HG03135 (cell line): ENCODE measurements around the gene NHLRC2.
"Not testable (repeated sequence)": the region's sequence is repeated elsewhere in the genome, so short reads cannot be mapped to it uniquely, and the experiment has no call there.

ENCODE experiments used
- ATAC-seq: cut with Tn5 transposase; IDR thresholded peaks from one replicate; pipeline ENCODE4 v1.9.1; 2021; ENCODE audit warnings: mild to moderate bottlenecking, moderate library complexity; ENCODE audit not compliant: unreplicated experiment

Gene NHLRC2

DNA sequence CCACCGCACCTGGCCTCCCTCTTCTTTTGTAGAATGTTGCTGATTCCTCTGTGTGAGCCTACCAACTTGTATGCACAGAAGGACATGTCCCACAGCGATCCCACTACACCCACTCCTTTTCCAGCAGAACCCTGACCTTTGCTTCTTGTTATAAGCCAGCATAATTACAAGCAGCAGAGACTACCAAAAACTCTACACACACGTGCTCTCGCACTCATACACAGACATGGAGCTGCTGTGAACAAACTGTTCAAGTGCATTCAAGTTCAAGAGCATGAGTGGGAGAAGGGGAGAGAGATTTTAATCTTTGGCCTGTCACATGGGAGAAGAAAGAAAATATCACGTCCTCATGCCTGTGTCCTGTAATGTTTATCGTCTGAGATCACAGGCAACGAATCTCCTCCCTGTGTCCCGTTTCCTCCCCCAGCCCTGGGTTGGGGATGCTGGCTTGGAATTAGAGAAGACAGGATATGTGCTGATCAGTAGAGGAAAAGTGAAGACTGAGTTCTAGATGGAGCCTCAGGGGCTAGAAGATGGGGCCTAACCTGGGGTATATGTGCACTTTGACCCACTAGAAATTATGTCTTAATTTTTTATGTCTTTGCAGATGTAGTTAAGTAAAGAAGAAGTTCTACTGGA, 79.6 kb downstream of the NHLRC2 start:
- no peak for ATAC-seq

GRCh38 chr10:113937258-113937657, 82.8 kb downstream of the NHLRC2 start:
- no peak for ATAC-seq

DNA sequence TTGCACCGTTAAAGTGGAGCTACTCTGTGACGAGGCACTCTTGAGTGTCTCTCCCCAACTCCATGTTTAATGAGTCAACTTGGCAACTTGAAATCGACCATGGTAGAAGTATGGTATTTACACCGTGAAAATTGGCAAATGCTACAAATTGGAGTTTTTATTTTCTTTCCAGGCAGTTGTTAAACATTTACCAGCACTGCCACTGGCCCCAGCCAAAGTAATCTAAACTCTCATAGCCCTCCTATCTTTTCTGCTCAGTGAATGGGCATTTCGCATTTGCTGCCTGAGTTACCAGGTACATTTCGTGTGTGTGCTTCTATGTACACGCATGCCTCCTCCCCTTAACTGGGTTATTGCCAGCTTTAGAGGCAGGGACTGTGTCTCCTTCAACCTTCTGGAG, 83.3 kb downstream of the NHLRC2 start:
- no peak for ATAC-seq

- no peak for ATAC-seq
These were observed 84.9 kb downstream of the NHLRC2 start for GRCh38 chr10:113939212-113939860.

- ATAC-seq, result no peak
These were observed 86.7 kb downstream of the NHLRC2 start for GRCh38 chr10:113941140-113941539.

DNA sequence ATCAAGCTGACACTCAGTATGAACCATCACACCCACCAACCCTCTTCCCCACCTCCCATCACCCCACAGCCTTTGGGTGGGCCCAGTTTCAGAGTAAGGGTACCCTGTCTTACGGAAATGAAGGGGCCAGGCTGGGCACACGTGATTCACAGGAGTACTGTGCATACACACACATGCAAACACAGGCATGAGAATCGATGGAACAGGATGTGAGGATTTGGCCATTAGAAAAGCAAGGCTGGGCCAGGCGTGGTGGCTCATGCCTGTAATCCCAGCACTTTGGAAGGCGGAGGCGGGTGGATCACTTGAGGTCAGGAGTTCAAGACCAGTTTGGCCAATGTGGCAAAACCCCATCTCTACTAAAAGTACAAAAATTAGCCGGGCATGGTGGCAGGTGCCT, 88.7 kb downstream of the NHLRC2 start:
- ATAC-seq, result not testable (repeated sequence)

- no peak for ATAC-seq
These were observed 90.7 kb downstream of the NHLRC2 start for GRCh38 chr10:113945075-113945686.

- ATAC-seq, result no peak
These were observed 91.2 kb downstream of the NHLRC2 start for GRCh38 chr10:113945687-113946085.

- no peak for ATAC-seq
These were observed 93.0 kb downstream of the NHLRC2 start for GRCh38 chr10:113947184-113948041.

GRCh38 chr10:113948048-113948447, 93.6 kb downstream of the NHLRC2 start:
- ATAC-seq, result no peak

GRCh38 chr10:113950268-113950667, 95.8 kb downstream of the NHLRC2 start:
- ATAC-seq, result no peak

- no peak for ATAC-seq
These were observed 99.2 kb downstream of the NHLRC2 start for GRCh38 chr10:113953505-113954272.

DNA sequence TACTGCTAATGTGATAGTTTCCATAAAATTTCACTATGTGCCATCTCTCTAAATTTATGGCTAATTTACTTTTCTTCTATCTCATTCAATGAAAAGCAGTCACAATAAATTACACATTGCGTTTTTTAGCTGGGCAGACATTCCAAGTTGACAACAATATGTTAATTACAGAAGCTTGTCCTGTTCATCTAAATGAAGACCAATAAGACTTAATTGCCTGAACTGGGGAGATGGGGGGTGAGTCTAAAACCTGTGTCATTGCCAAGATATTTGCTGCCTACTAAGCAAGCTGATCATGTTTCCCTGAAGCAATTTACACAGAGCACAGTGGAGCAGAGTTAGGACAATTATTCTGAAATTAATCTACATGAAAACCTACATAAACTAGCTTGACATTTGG, 99.9 kb downstream of the NHLRC2 start:
- ATAC-seq, result no peak

DNA sequence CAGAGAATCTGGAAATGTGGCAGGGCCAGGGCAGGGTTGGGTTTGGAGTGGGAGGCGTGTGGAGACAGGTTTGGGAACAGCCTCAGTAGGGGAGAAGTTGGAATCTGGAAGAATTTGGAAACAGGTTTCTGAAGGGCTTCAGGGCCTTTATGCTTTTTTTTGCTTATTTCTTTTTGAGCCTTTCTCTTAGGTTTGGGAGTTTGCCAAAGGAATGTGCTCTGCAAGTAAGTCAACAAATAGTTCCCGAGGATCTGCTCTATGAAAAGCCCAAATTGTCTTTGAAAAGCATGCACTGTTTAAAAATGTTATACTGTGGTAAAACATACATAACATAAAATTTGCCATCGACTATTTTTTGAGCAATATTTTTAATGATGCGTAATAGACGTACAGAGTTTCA, 102.6 kb downstream of the NHLRC2 start:
- no peak for ATAC-seq

DNA sequence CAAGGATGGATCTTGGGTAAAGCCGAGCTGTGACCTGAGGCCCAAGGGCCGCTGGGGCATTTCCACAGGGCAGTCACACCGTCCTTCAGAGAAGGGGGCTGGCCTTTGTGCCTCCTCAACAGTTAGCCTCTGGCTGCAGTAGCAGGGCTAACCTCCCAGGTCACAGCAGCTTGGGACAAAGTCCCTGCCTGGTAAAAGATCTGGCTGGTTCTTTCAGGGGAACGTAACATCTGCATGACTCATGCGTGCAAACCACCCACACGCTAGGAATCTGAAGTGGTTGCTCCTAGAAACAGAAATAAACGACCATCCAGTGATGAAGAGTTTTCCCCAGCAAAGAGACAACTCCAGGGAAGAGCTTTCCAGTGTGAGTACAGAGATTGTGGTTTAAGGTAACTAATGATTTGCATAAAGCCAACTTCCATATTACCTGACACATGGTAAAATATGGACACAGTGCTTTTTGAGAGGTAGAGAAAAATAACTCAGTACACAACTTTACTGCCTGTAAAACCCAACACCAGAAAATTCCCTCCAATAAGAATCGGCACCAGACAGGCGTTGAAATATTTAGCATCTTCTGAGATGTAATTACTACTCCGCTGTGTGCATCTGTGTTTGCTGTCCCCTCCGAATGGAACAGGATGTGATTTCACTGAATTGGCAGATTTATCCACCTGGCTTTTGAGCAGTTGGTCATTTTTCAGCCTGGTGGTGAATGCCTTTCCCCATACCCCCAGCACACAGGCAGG, 104.3 kb downstream of the NHLRC2 start:
- no peak for ATAC-seq

- ATAC-seq, result no peak
These were observed 104.9 kb downstream of the NHLRC2 start for GRCh38 chr10:113959383-113959760.

GRCh38 chr10:113960617-113961181, 106.2 kb downstream of the NHLRC2 start:
- no peak for ATAC-seq

- ATAC-seq, result peak; percentile 65
These were observed 106.9 kb downstream of the NHLRC2 start for GRCh38 chr10:113961182-113962031.

GRCh38 chr10:113965077-113965476, 110.6 kb downstream of the NHLRC2 start:
- ATAC-seq, result no peak
